Vagina (tissue), 2 donors: ENCODE data around the gene GPBP1.

ENCODE experiments used
- CTCF ChIP-seq, 3 experiments: fragments of 450-650 bp in 2 of 3; fragments of 200-600 bp in 1 of 3; sonication (generic) in 1 of 3; IDR thresholded peaks; one replicate each; pipeline ENCODE4 v1.5.1; 2017 to 2019; ENCODE audit warnings: antibody characterized with exemption in 3 of 3, mild to moderate bottlenecking in 2 of 3, moderate library complexity in 2 of 3
- POLR2A ChIP-seq, 2 donors: fragments of 450-650 bp; IDR thresholded peaks; one replicate each; pipeline ENCODE4 v1.6.1; 2017; ENCODE audit warnings: antibody characterized with exemption in 2 of 2, mild to moderate bottlenecking in 2 of 2, moderate library complexity in 2 of 2

- TF ChIP-seq CTCF (IDR thresholded peaks at IDR 0.05) = no peak
- no peak for TF ChIP-seq POLR2A (IDR thresholded peaks at IDR 0.05)
Observed at GRCh38 chr5:57184322-57184721, 10.5 kb downstream of the GPBP1 start.
